CD14-positive monocyte (primary cell): ENCODE results near the gene HDAC7. TPM values are rescaled to one million over a fixed set of nuclear protein-coding genes. Genes with fewer than 3 reads are reported as not detected.

ENCODE experiments used
- DNase-seq, 3 donors: peaks; one replicate each; pipeline ENCODE4 v3.0.0-alpha.2; 2011 to 2022
- H2AFZ ChIP-seq: 2 replicates; pipeline ENCODE4 v1.6.0; 2012; ENCODE audit warnings: mild to moderate bottlenecking, low read depth, low read length, inconsistent platforms; ENCODE audit not compliant: insufficient read depth, poor library complexity, severe bottlenecking
- H3K27ac ChIP-seq, 2 donors: 1 replicate in 1 of 2; 2 replicates in 1 of 2; pipeline ENCODE4 v1.5.1; 2012 to 2013; ENCODE audit warnings: low read length in 2 of 2, control low read depth in 1 of 2, inconsistent platforms in 1 of 2, low read depth in 1 of 2, mild to moderate bottlenecking in 1 of 2
- H3K27me3 ChIP-seq, 2 donors: one replicate each; pipeline versions ENCODE4 v1.6.0 to v1.6.1; 2011 to 2013; ENCODE audit warnings: low read length in 2 of 2; ENCODE audit not compliant: control insufficient read depth in 2 of 2, insufficient read depth in 2 of 2
- H3K36me3 ChIP-seq, 2 donors: replicated peaks in 1 of 2; 1 replicate in 1 of 2; 2 replicates in 1 of 2; pipeline versions ENCODE4 v1.5.1 to v1.6.1; 2012 to 2013; ENCODE audit warnings: low read length in 2 of 2, control low read depth in 1 of 2, inconsistent platforms in 1 of 2, mild to moderate bottlenecking in 1 of 2; ENCODE audit not compliant: insufficient read depth in 2 of 2, control insufficient read depth in 1 of 2
- H3K4me1 ChIP-seq, 2 donors: 1 replicate in 1 of 2; 2 replicates in 1 of 2; pipeline versions ENCODE4 v1.5.1 to v1.6.1; 2012 to 2013; ENCODE audit warnings: low read length in 2 of 2, control low read depth in 1 of 2, inconsistent platforms in 1 of 2, mild to moderate bottlenecking in 1 of 2, moderate library complexity in 1 of 2; ENCODE audit not compliant: insufficient read depth in 2 of 2, control insufficient read depth in 1 of 2
- H3K4me2 ChIP-seq: replicated peaks from 2 replicates; pipeline ENCODE3; 2012; ENCODE audit warnings: low read length, moderate library complexity, mild to moderate bottlenecking; ENCODE audit not compliant: poor library complexity, severe bottlenecking; ENCODE audit errors: extremely low read depth
- H3K4me3 ChIP-seq, 3 experiments: fragments of 200-600 bp in 1 of 3; sonication (generic) in 1 of 3; replicated peaks in 1 of 3; 1 replicate in 2 of 3; 2 replicates in 1 of 3; pipeline ENCODE4 v1.5.1; 2011 to 2013; ENCODE audit warnings: low read length in 3 of 3, mild to moderate bottlenecking in 3 of 3, control low read depth in 2 of 3, low read depth in 2 of 3, inconsistent platforms in 1 of 3, moderate library complexity in 1 of 3
- H3K79me2 ChIP-seq: 2 replicates; pipeline ENCODE4 v1.6.0; 2012; ENCODE audit warnings: mild to moderate bottlenecking, control low read depth, inconsistent platforms, low read length, moderate library complexity; ENCODE audit not compliant: insufficient read depth
- H3K9ac ChIP-seq: 2 replicates; pipeline ENCODE4 v1.6.0; 2017; ENCODE audit warnings: low read length, mild to moderate bottlenecking; ENCODE audit not compliant: insufficient read depth, poor library complexity, severe bottlenecking
- H3K9me3 ChIP-seq, 2 donors: replicated peaks in 1 of 2; 1 replicate in 1 of 2; 2 replicates in 1 of 2; pipeline versions ENCODE4 v1.5.1 to v1.6.1; 2012 to 2013; ENCODE audit warnings: low read length in 2 of 2, control low read depth in 1 of 2; ENCODE audit not compliant: control insufficient read depth in 1 of 2, insufficient read depth in 1 of 2
- H4K20me1 ChIP-seq: 2 replicates; pipeline ENCODE4 v1.6.0; 2012; ENCODE audit warnings: mild to moderate bottlenecking, low read length, control low read depth, moderate library complexity; ENCODE audit not compliant: insufficient read depth
- H3K27ac Mint-ChIP-seq, 7 donors: one replicate each; pipeline ENCODE4 v1.8.0; 2020; ENCODE audit warnings: mild to moderate bottlenecking in 7 of 7, mixed read lengths in 7 of 7, moderate library complexity in 6 of 7, inconsistent platforms in 2 of 7
- H3K27me3 Mint-ChIP-seq, 3 donors: one replicate each; pipeline ENCODE4 v1.8.0; 2021 to 2022; ENCODE audit warnings: low read depth in 3 of 3, mild to moderate bottlenecking in 3 of 3, mixed read lengths in 3 of 3, moderate library complexity in 3 of 3, inconsistent platforms in 1 of 3
- H3K36me3 Mint-ChIP-seq, 2 donors: one replicate each; pipeline ENCODE4 v1.8.0; 2020; ENCODE audit warnings: mixed read lengths in 2 of 2, inconsistent platforms in 1 of 2, mild to moderate bottlenecking in 1 of 2
- H3K4me1 Mint-ChIP-seq: one replicate; pipeline ENCODE4 v1.8.0; 2020; ENCODE audit warnings: mild to moderate bottlenecking, mixed read lengths
- H3K4me3 Mint-ChIP-seq, 2 donors: one replicate each; pipeline ENCODE4 v1.8.0; 2020; ENCODE audit warnings: mild to moderate bottlenecking in 2 of 2, mixed read lengths in 2 of 2, moderate library complexity in 1 of 2
- H3K9me3 Mint-ChIP-seq, 7 donors: one replicate each; pipeline ENCODE4 v1.8.0; 2020 to 2022; ENCODE audit warnings: mixed read lengths in 7 of 7, mild to moderate bottlenecking in 6 of 7, moderate library complexity in 6 of 7, inconsistent platforms in 2 of 7
- CTCF ChIP-seq: fragments of 200-600 bp; IDR thresholded peaks from one replicate; pipeline ENCODE4 v1.8.0; 2022; ENCODE audit warnings: antibody characterized with exemption, mild to moderate bottlenecking
- WGBS: methylation state at CpG from one replicate; pipeline ENCODE4 v1.1.5; 2013; ENCODE audit warnings: missing lambda C conversion rate; ENCODE audit not compliant: insufficient coverage; 5-methylcytosine and 5-hydroxymethylcytosine counted together
- intact Hi-C, 2 donors: fragments of 100-400 bp; cut with micrococcal nuclease; formaldehyde crosslinking; loops; one replicate each; pipeline versions ENCODE4 v1.15.0 to v1.15.1; 2023
- polyA plus RNA-seq, 3 donors: library from polyadenylated mRNA; depleted of rRNA in 1 of 3; unstranded in 2 of 3; stranded (reverse) in 1 of 3; fragments of 300-500 nt in 2 of 3; fragments of >200 nt in 1 of 3; fragmentation: Illumina TruSeq in 2 of 3; gene quantifications; 1 replicate in 2 of 3; 2 replicates in 1 of 3; pipeline ENCODE4 v1.2.3, GENCODE V29; 2012 to 2021

Gene HDAC7
- polyA plus RNA-seq, 3 donors = 5.9 to 79.2 (median 8.4) TPM

GRCh38 chr12:47802312-47802711 is 17.4 kb downstream of the HDAC7 start:
- Histone ChIP-seq H3K9ac (peak overlapping the region; percentile 65), H3K4me1 (peaks cover 52 to 65% of the 10 kb centered on the region in 2 donors), H3K27me3 (no peaks in the 10 kb centered on the region), H3K36me3 (peaks cover 24 to 46% of the 10 kb centered on the region in 2 donors), H4K20me1 (peaks cover 60% of the 10 kb centered on the region), H3K79me2 (peaks cover 86% of the 10 kb centered on the region), H3K4me3 (peak overlapping the region in 1 of 3 experiments; percentile 53), H3K9me3 (no peaks in the 10 kb centered on the region), H2AFZ (no peak overlapping the region), H3K27ac (peak overlapping the region; percentile 78 to 86), H3K4me2 (peak overlapping the region; percentile 59)
- DNase-seq = no peak
- intact Hi-C loops = loop anchor here in 1 of 2 donors (5.0 kb wide), 1 partner anchor 35 kb away; no protein-coding TSS in a partner anchor
- TF ChIP-seq CTCF = peak; percentile 30
- 8% methylated on average over 2 of the region's 5 CpGs for whole genome bisulfite sequencing
- peak overlapping the region; percentile 73 to 94 (median 86) for H3K27ac Mint-ChIP-seq
- peak overlapping the region; percentile 49 to 79 for H3K4me3 Mint-ChIP-seq
- peaks cover 76% of the 10 kb centered on the region for H3K4me1 Mint-ChIP-seq
- peaks cover 0 to 2% (median 0%) of the 10 kb centered on the region in 7 donors for H3K9me3 Mint-ChIP-seq
- H3K27me3 Mint-ChIP-seq = peaks cover 0 to 3% (median 0%) of the 10 kb centered on the region in 3 donors
- H3K36me3 Mint-ChIP-seq = peaks cover 32 to 56% of the 10 kb centered on the region in 2 donors

GRCh38 chr12:47801904-47802246 is 17.8 kb downstream of the HDAC7 start:
- no peak for TF ChIP-seq CTCF
- peak overlapping the region; percentile 78 to 86 for H3K27ac ChIP-seq
- WGBS = 44% methylated on average over 6 of the region's 9 CpGs
- Mint-ChIP-seq H3K9me3 (peaks cover 0 to 2% (median 0%) of the 10 kb centered on the region in 7 donors), H3K4me1 (peaks cover 72% of the 10 kb centered on the region), H3K36me3 (peaks cover 35 to 58% of the 10 kb centered on the region in 2 donors), H3K4me3 (peak overlapping the region; percentile 49 to 79), H3K27me3 (peaks cover 0 to 3% (median 0%) of the 10 kb centered on the region in 3 donors), H3K27ac (peak overlapping the region; percentile 73 to 92 (median 78))
- H2AFZ ChIP-seq = no peak overlapping the region
- DNase-seq = no peak
- peak overlapping the region in 2 of 3 experiments; percentile 14 to 53 for H3K4me3 ChIP-seq
- peak overlapping the region; percentile 59 for H3K4me2 ChIP-seq
- H3K79me2 ChIP-seq = peaks cover 82% of the 10 kb centered on the region
- H3K27me3 ChIP-seq = no peaks in the 10 kb centered on the region
- H3K36me3 ChIP-seq = peaks cover 29 to 50% of the 10 kb centered on the region in 2 donors
- peaks cover 51 to 61% of the 10 kb centered on the region in 2 donors for H3K4me1 ChIP-seq
- intact Hi-C loops = loop anchor here (2.0 to 5.0 kb wide), 2 partner anchors 35 to 37 kb away; no protein-coding TSS in a partner anchor
- peak overlapping the region; percentile 65 for H3K9ac ChIP-seq
- H3K9me3 ChIP-seq = no peaks in the 10 kb centered on the region
- H4K20me1 ChIP-seq = peaks cover 60% of the 10 kb centered on the region
